Measurements from ENCODE around the gene B3GNT2.

Gene B3GNT2

GRCh38 chr2:62222674-62223073 lies 26.8 kb downstream of the B3GNT2 start:
- Histone ChIP-seq H3K27me3 (replicated peaks; ENCODE audit: control insufficient read depth, insufficient read depth, low read length) (no peaks in the 10 kb centered on the region), H3K4me1 (ENCODE audit: control insufficient read depth, insufficient read depth, low read length) (peaks cover 12% of the 10 kb centered on the region), H3K36me3 (ENCODE audit: control insufficient read depth, insufficient read depth, low read length, severe bottlenecking) (peaks cover 21% of the 10 kb centered on the region), H3K4me3 (ENCODE audit: low read length) (no peak overlapping the region), H3K9me3 (ENCODE audit: control insufficient read depth, low read length) (no peaks in the 10 kb centered on the region), H3K9ac (ENCODE audit: low read length) (no peak overlapping the region)
- DNase-seq (ENCODE audit: low read depth) = no peak

- Histone ChIP-seq H3K4me1 (ENCODE audit: control insufficient read depth, insufficient read depth, low read length) (no peaks in the 10 kb centered on the region), H3K36me3 (ENCODE audit: control insufficient read depth, insufficient read depth, low read length, severe bottlenecking) (peaks cover 21% of the 10 kb centered on the region), H3K9me3 (ENCODE audit: control insufficient read depth, low read length) (no peaks in the 10 kb centered on the region), H3K4me3 (ENCODE audit: low read length) (no peak overlapping the region), H3K27me3 (replicated peaks; ENCODE audit: control insufficient read depth, insufficient read depth, low read length) (no peaks in the 10 kb centered on the region), H3K9ac (ENCODE audit: low read length) (no peak overlapping the region)
- no peak for DNase-seq (ENCODE audit: low read depth)
Measured at GRCh38 chr2:62224976-62225375, 29.1 kb downstream of the B3GNT2 start.

- no peak overlapping the region for H3K9ac ChIP-seq (ENCODE audit: low read length)
- H3K36me3 ChIP-seq (ENCODE audit: control insufficient read depth, insufficient read depth, low read length, severe bottlenecking) = peaks cover 21% of the 10 kb centered on the region
- H3K4me3 ChIP-seq (ENCODE audit: low read length) = no peak overlapping the region
- H3K4me1 ChIP-seq (ENCODE audit: control insufficient read depth, insufficient read depth, low read length) = no peaks in the 10 kb centered on the region
- H3K9me3 ChIP-seq (ENCODE audit: control insufficient read depth, low read length) = no peaks in the 10 kb centered on the region
- H3K27me3 ChIP-seq (replicated peaks; ENCODE audit: control insufficient read depth, insufficient read depth, low read length) = no peaks in the 10 kb centered on the region
- no peak for DNase-seq (ENCODE audit: low read depth)
Measured at GRCh38 chr2:62227386-62228075, 31.6 kb downstream of the B3GNT2 start.

- DNase-seq (ENCODE audit: low read depth) = no peak
Measured at GRCh38 chr2:62229082-62229605, 33.2 kb downstream of the B3GNT2 start.

GRCh38 chr2:62231541-62231940 lies 35.6 kb downstream of the B3GNT2 start:
- Histone ChIP-seq H3K36me3 (ENCODE audit: control insufficient read depth, insufficient read depth, low read length, severe bottlenecking) (no peaks in the 10 kb centered on the region), H3K27me3 (replicated peaks; ENCODE audit: control insufficient read depth, insufficient read depth, low read length) (no peaks in the 10 kb centered on the region), H3K9ac (ENCODE audit: low read length) (no peak overlapping the region), H3K9me3 (ENCODE audit: control insufficient read depth, low read length) (no peaks in the 10 kb centered on the region), H3K4me3 (ENCODE audit: low read length) (no peak overlapping the region), H3K4me1 (ENCODE audit: control insufficient read depth, insufficient read depth, low read length) (no peaks in the 10 kb centered on the region)
- no peak for DNase-seq (ENCODE audit: low read depth)

More at GRCh38 chr2:62229082-62229605, 33.2 kb downstream of the B3GNT2 start:
- Histone ChIP-seq H3K36me3 (ENCODE audit: control insufficient read depth, insufficient read depth, low read length, severe bottlenecking) (peaks cover 12% of the 10 kb centered on the region), H3K4me1 (ENCODE audit: control insufficient read depth, insufficient read depth, low read length) (no peaks in the 10 kb centered on the region), H3K27me3 (replicated peaks; ENCODE audit: control insufficient read depth, insufficient read depth, low read length) (no peaks in the 10 kb centered on the region), H3K9ac (ENCODE audit: low read length) (no peak overlapping the region), H3K4me3 (ENCODE audit: low read length) (no peak overlapping the region), H3K9me3 (ENCODE audit: control insufficient read depth, low read length) (no peaks in the 10 kb centered on the region)

GRCh38 chr2:62234755-62235655 lies 39.1 kb downstream of the B3GNT2 start:
- Histone ChIP-seq H3K4me1 (ENCODE audit: control insufficient read depth, insufficient read depth, low read length) (no peaks in the 10 kb centered on the region), H3K9ac (ENCODE audit: low read length) (no peak overlapping the region), H3K36me3 (ENCODE audit: control insufficient read depth, insufficient read depth, low read length, severe bottlenecking) (no peaks in the 10 kb centered on the region), H3K27me3 (replicated peaks; ENCODE audit: control insufficient read depth, insufficient read depth, low read length) (no peaks in the 10 kb centered on the region), H3K4me3 (ENCODE audit: low read length) (no peak overlapping the region), H3K9me3 (ENCODE audit: control insufficient read depth, low read length) (no peaks in the 10 kb centered on the region)
- no peak for DNase-seq (ENCODE audit: low read depth)

GRCh38 chr2:62236499-62236898 lies 40.6 kb downstream of the B3GNT2 start:
- Histone ChIP-seq H3K9ac (ENCODE audit: low read length) (no peak overlapping the region), H3K36me3 (ENCODE audit: control insufficient read depth, insufficient read depth, low read length, severe bottlenecking) (no peaks in the 10 kb centered on the region), H3K4me1 (ENCODE audit: control insufficient read depth, insufficient read depth, low read length) (no peaks in the 10 kb centered on the region), H3K4me3 (ENCODE audit: low read length) (no peak overlapping the region), H3K27me3 (replicated peaks; ENCODE audit: control insufficient read depth, insufficient read depth, low read length) (no peaks in the 10 kb centered on the region), H3K9me3 (ENCODE audit: control insufficient read depth, low read length) (no peaks in the 10 kb centered on the region)
- no peak for DNase-seq (ENCODE audit: low read depth)

- no peak overlapping the region for H3K4me3 ChIP-seq (ENCODE audit: low read length)
- no peak overlapping the region for H3K9ac ChIP-seq (ENCODE audit: low read length)
- no peaks in the 10 kb centered on the region for H3K9me3 ChIP-seq (ENCODE audit: control insufficient read depth, low read length)
- no peaks in the 10 kb centered on the region for H3K36me3 ChIP-seq (ENCODE audit: control insufficient read depth, insufficient read depth, low read length, severe bottlenecking)
- H3K4me1 ChIP-seq (ENCODE audit: control insufficient read depth, insufficient read depth, low read length) = no peaks in the 10 kb centered on the region
- DNase-seq (ENCODE audit: low read depth) = no peak
- no peaks in the 10 kb centered on the region for H3K27me3 ChIP-seq (replicated peaks; ENCODE audit: control insufficient read depth, insufficient read depth, low read length)
Measured at GRCh38 chr2:62238236-62238635, 42.3 kb downstream of the B3GNT2 start.

GRCh38 chr2:62240546-62240945 lies 44.6 kb downstream of the B3GNT2 start:
- no peak overlapping the region for H3K9ac ChIP-seq (ENCODE audit: low read length)
- DNase-seq (ENCODE audit: low read depth) = no peak
- no peak overlapping the region for H3K4me3 ChIP-seq (ENCODE audit: low read length)
- H3K27me3 ChIP-seq (replicated peaks; ENCODE audit: control insufficient read depth, insufficient read depth, low read length) = no peaks in the 10 kb centered on the region
- H3K4me1 ChIP-seq (ENCODE audit: control insufficient read depth, insufficient read depth, low read length) = no peaks in the 10 kb centered on the region
- no peaks in the 10 kb centered on the region for H3K9me3 ChIP-seq (ENCODE audit: control insufficient read depth, low read length)
- H3K36me3 ChIP-seq (ENCODE audit: control insufficient read depth, insufficient read depth, low read length, severe bottlenecking) = no peaks in the 10 kb centered on the region

- no peaks in the 10 kb centered on the region for H3K9me3 ChIP-seq (ENCODE audit: control insufficient read depth, low read length)
- H3K4me1 ChIP-seq (ENCODE audit: control insufficient read depth, insufficient read depth, low read length) = no peaks in the 10 kb centered on the region
- no peak overlapping the region for H3K9ac ChIP-seq (ENCODE audit: low read length)
- DNase-seq (ENCODE audit: low read depth) = no peak
- no peaks in the 10 kb centered on the region for H3K36me3 ChIP-seq (ENCODE audit: control insufficient read depth, insufficient read depth, low read length, severe bottlenecking)
- H3K4me3 ChIP-seq (ENCODE audit: low read length) = no peak overlapping the region
- H3K27me3 ChIP-seq (replicated peaks; ENCODE audit: control insufficient read depth, insufficient read depth, low read length) = no peaks in the 10 kb centered on the region
Measured at GRCh38 chr2:62243983-62244382, 48.1 kb downstream of the B3GNT2 start.

- no peak for DNase-seq (ENCODE audit: low read depth)
- Histone ChIP-seq H3K4me1 (ENCODE audit: control insufficient read depth, insufficient read depth, low read length) (no peaks in the 10 kb centered on the region), H3K36me3 (ENCODE audit: control insufficient read depth, insufficient read depth, low read length, severe bottlenecking) (no peaks in the 10 kb centered on the region), H3K9ac (ENCODE audit: low read length) (no peak overlapping the region), H3K9me3 (ENCODE audit: control insufficient read depth, low read length) (no peaks in the 10 kb centered on the region), H3K27me3 (replicated peaks; ENCODE audit: control insufficient read depth, insufficient read depth, low read length) (no peaks in the 10 kb centered on the region), H3K4me3 (ENCODE audit: low read length) (no peak overlapping the region)
Measured at GRCh38 chr2:62248226-62248625, 52.3 kb downstream of the B3GNT2 start.
